GM23338 (cell line): ENCODE results near the gene OTOA. TPM values are rescaled to one million over a fixed set of nuclear protein-coding genes. Genes with fewer than 3 reads are reported as not detected.

Experiments used
- ATAC-seq: fragments of 200-7000 bp; cut with Tn5 transposase; 3 replicates; pipeline ENCODE4 v1.9.1; 2020
- DNase-seq: peaks from one replicate; pipeline ENCODE4 v3.0.0-alpha.2; 2015; ENCODE audit warnings: low spot score
- H2AFZ ChIP-seq: fragments of 200-600 bp; sonication (generic); 2 replicates; pipeline ENCODE4 v1.8.0; 2016; ENCODE audit warnings: antibody characterized with exemption, mild to moderate bottlenecking, moderate library complexity
- H3F3A ChIP-seq: fragments of 200-600 bp; sonication (generic); replicated peaks from 2 replicates; pipeline ENCODE4 v1.8.0; 2017; ENCODE audit warnings: antibody characterized with exemption, mixed run types, low read depth
- H3K27ac ChIP-seq: fragments of 200-600 bp; sonication (generic); 2 replicates; pipeline ENCODE4 v1.6.1; 2016; ENCODE audit warnings: low read depth
- H3K27me3 ChIP-seq: fragments of 200-600 bp; sonication (generic); 2 replicates; pipeline ENCODE4 v1.8.0; 2016; ENCODE audit warnings: mild to moderate bottlenecking, mixed run types, moderate library complexity; ENCODE audit not compliant: insufficient read depth
- H3K36me3 ChIP-seq: fragments of 200-600 bp; sonication (generic); 2 replicates; pipeline ENCODE4 v1.8.0; 2016; ENCODE audit warnings: mild to moderate bottlenecking; ENCODE audit not compliant: insufficient read depth
- H3K4me1 ChIP-seq: fragments of 200-600 bp; sonication (generic); 2 replicates; pipeline ENCODE4 v1.8.0; 2016; ENCODE audit warnings: mild to moderate bottlenecking, moderate library complexity; ENCODE audit not compliant: insufficient read depth
- H3K4me2 ChIP-seq: fragments of 200-600 bp; sonication (generic); 2 replicates; pipeline ENCODE4 v1.7.1; 2017; ENCODE audit warnings: mixed run types
- H3K4me3 ChIP-seq: fragments of 200-600 bp; sonication (generic); 2 replicates; pipeline ENCODE4 v1.6.1; 2016; ENCODE audit warnings: mixed run types
- H3K79me2 ChIP-seq: fragments of 200-600 bp; sonication (generic); replicated peaks from 2 replicates; pipeline ENCODE4 v1.8.0; 2017; ENCODE audit warnings: mild to moderate bottlenecking; ENCODE audit not compliant: insufficient read depth
- H3K9me2 ChIP-seq: fragments of 200-600 bp; sonication (generic); 2 replicates; pipeline ENCODE4 v1.8.0; 2017; ENCODE audit not compliant: insufficient read depth
- H4K20me1 ChIP-seq: fragments of 200-600 bp; sonication (generic); replicated peaks from 2 replicates; pipeline ENCODE4 v1.8.0; 2017; ENCODE audit warnings: mild to moderate bottlenecking; ENCODE audit not compliant: insufficient read depth
- H3K27ac Mint-ChIP-seq: 2 replicates; pipeline ENCODE4 v1.8.0; 2020; ENCODE audit warnings: inconsistent platforms, mild to moderate bottlenecking, moderate library complexity, mixed read lengths
- H3K27me3 Mint-ChIP-seq: 3 replicates; pipeline ENCODE4 v1.8.0; 2022; ENCODE audit warnings: low read depth, mild to moderate bottlenecking, moderate library complexity, mixed read lengths, inconsistent platforms; ENCODE audit not compliant: insufficient read depth, poor library complexity
- H3K36me3 Mint-ChIP-seq: 3 replicates; pipeline ENCODE4 v1.8.0; 2021; ENCODE audit warnings: low read depth, mild to moderate bottlenecking, inconsistent platforms, moderate library complexity, mixed read lengths
- H3K4me1 Mint-ChIP-seq: 3 replicates; pipeline ENCODE4 v1.8.0; 2020; ENCODE audit warnings: mild to moderate bottlenecking, inconsistent platforms, mixed read lengths
- H3K4me3 Mint-ChIP-seq: 3 replicates; pipeline ENCODE4 v1.8.0; 2021; ENCODE audit warnings: moderate library complexity, mild to moderate bottlenecking, inconsistent platforms, mixed read lengths
- H3K9me3 Mint-ChIP-seq: 3 replicates; pipeline ENCODE4 v1.8.0; 2020; ENCODE audit warnings: moderate library complexity, mild to moderate bottlenecking, inconsistent platforms, mixed read lengths
- EZH2 ChIP-seq: fragments of 200-600 bp; sonication (generic); IDR thresholded peaks from one replicate; pipeline ENCODE4 v1.8.0; 2017; ENCODE audit warnings: antibody characterized with exemption, mild to moderate bottlenecking, low read depth; ENCODE audit not compliant: unreplicated experiment
- POLR2AphosphoS5 ChIP-seq: IDR thresholded peaks from 2 replicates; pipeline ENCODE4 v1.6.1; 2016; ENCODE audit warnings: antibody characterized with exemption, low read depth
- STAT1 ChIP-seq: IDR thresholded peaks from one replicate; pipeline ENCODE4 v1.6.1; 2016; ENCODE audit warnings: antibody characterized with exemption; ENCODE audit not compliant: unreplicated experiment
- ZNF331 ChIP-seq: fragments of 250-450 bp; sonication (Bioruptor Pico); IDR thresholded peaks from 2 replicates; pipeline ENCODE4 v1.5.0; 2020; ENCODE audit warnings: low read depth, mild to moderate bottlenecking, moderate library complexity
- polyA plus RNA-seq: library from polyadenylated mRNA; unstranded; fragments of >200 nt; fragmentation: Nextera tagmentation; extraction: Ambion mirVana; gene quantifications from 2 replicates; pipeline ENCODE4 v1.2.1, GENCODE V29; 2016
- total RNA-seq: library from RNA; depleted of rRNA; stranded (reverse); fragments of >200 nt; shearing (Covaris generic); gene quantifications from 2 replicates; pipeline ENCODE4 v1.2.3, GENCODE V29; 2014
- TF ChIP-seq, protein P1 (sequence below): fragments of 250-450 bp; sonication (Bioruptor Pico); IDR thresholded peaks from 2 replicates; pipeline ENCODE4 v1.5.0; 2020; ENCODE audit warnings: mild to moderate bottlenecking, moderate library complexity

Gene OTOA
- total and polyA plus RNA-seq, 2 experiments from 2014 or later = 0.16 to 0.17 TPM

DNA sequence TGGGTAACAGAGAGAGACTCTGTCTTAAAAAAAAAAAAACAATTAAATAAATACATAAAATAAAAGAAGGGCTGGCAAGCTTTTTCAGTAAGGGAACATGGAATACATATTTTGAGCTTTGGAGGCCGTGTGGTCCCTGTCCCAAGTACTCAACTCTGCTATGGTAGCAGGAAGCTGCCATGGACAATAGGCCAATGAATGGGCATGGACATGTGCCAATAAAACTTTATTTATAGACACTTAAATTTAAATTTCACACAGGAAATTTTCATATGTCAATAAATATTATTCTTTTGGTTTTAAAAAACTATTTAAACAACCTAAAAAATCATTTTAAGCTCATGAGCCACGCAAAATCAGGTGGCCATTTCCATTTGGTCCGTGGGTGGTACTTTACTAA, 3.8 kb downstream of the OTOA start:
- H3K36me3 ChIP-seq = no peaks in the 10 kb centered on the region
- no peak overlapping the region for H3K4me3 Mint-ChIP-seq
- no peaks in the 10 kb centered on the region for H3K9me2 ChIP-seq
- no peaks in the 10 kb centered on the region for H3K9me3 Mint-ChIP-seq
- no peak overlapping the region for H2AFZ ChIP-seq
- no peak overlapping the region for H3K4me2 ChIP-seq
- H3K27me3 Mint-ChIP-seq = peaks cover 7% of the 10 kb centered on the region
- H3K27ac ChIP-seq = no peak overlapping the region
- H3K27ac Mint-ChIP-seq = no peak overlapping the region
- DNase-seq = no peak
- peaks cover 17% of the 10 kb centered on the region for H3K4me1 ChIP-seq
- no peaks in the 10 kb centered on the region; the same call in 1 of the 2 replicates for H3K27me3 ChIP-seq
- no peak for ATAC-seq
- H3K4me1 Mint-ChIP-seq = peaks cover 9% of the 10 kb centered on the region
- no peaks in the 10 kb centered on the region for H3F3A ChIP-seq
- H4K20me1 ChIP-seq = no peaks in the 10 kb centered on the region
- no peak overlapping the region for H3K4me3 ChIP-seq
- H3K79me2 ChIP-seq = no peaks in the 10 kb centered on the region
- no peaks in the 10 kb centered on the region for H3K36me3 Mint-ChIP-seq
- TF ChIP-seq STAT1 (no peak), ZNF331 (CRISPR knock-in tag) (no peak)
- TF ChIP-seq, protein P1, sequence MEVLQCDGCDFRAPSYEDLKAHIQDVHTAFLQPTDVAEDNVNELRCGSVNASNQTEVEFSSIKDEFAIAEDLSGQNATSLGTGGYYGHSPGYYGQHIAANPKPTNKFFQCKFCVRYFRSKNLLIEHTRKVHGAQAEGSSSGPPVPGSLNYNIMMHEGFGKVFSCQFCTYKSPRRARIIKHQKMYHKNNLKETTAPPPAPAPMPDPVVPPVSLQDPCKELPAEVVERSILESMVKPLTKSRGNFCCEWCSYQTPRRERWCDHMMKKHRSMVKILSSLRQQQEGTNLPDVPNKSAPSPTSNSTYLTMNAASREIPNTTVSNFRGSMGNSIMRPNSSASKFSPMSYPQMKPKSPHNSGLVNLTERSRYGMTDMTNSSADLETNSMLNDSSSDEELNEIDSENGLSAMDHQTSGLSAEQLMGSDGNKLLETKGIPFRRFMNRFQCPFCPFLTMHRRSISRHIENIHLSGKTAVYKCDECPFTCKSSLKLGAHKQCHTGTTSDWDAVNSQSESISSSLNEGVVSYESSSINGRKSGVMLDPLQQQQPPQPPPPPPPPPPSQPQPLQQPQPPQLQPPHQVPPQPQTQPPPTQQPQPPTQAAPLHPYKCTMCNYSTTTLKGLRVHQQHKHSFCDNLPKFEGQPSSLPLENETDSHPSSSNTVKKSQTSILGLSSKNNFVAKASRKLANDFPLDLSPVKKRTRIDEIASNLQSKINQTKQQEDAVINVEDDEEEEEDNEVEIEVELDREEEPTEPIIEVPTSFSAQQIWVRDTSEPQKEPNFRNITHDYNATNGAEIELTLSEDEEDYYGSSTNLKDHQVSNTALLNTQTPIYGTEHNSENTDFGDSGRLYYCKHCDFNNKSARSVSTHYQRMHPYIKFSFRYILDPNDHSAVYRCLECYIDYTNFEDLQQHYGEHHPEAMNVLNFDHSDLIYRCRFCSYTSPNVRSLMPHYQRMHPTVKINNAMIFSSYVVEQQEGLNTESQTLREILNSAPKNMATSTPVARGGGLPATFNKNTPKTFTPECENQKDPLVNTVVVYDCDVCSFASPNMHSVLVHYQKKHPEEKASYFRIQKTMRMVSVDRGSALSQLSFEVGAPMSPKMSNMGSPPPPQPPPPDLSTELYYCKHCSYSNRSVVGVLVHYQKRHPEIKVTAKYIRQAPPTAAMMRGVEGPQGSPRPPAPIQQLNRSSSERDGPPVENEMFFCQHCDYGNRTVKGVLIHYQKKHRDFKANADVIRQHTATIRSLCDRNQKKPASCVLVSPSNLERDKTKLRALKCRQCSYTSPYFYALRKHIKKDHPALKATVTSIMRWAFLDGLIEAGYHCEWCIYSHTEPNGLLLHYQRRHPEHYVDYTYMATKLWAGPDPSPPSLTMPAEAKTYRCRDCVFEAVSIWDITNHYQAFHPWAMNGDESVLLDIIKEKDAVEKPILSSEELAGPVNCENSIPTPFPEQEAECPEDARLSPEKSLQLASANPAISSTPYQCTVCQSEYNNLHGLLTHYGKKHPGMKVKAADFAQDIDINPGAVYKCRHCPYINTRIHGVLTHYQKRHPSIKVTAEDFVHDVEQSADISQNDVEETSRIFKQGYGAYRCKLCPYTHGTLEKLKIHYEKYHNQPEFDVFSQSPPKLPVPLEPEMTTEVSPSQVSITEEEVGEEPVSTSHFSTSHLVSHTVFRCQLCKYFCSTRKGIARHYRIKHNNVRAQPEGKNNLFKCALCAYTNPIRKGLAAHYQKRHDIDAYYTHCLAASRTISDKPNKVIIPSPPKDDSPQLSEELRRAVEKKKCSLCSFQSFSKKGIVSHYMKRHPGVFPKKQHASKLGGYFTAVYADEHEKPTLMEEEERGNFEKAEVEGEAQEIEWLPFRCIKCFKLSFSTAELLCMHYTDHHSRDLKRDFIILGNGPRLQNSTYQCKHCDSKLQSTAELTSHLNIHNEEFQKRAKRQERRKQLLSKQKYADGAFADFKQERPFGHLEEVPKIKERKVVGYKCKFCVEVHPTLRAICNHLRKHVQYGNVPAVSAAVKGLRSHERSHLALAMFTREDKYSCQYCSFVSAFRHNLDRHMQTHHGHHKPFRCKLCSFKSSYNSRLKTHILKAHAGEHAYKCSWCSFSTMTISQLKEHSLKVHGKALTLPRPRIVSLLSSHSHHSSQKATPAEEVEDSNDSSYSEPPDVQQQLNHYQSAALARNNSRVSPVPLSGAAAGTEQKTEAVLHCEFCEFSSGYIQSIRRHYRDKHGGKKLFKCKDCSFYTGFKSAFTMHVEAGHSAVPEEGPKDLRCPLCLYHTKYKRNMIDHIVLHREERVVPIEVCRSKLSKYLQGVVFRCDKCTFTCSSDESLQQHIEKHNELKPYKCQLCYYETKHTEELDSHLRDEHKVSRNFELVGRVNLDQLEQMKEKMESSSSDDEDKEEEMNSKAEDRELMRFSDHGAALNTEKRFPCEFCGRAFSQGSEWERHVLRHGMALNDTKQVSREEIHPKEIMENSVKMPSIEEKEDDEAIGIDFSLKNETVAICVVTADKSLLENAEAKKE (CRISPR knock-in tag) = no peak

DNA sequence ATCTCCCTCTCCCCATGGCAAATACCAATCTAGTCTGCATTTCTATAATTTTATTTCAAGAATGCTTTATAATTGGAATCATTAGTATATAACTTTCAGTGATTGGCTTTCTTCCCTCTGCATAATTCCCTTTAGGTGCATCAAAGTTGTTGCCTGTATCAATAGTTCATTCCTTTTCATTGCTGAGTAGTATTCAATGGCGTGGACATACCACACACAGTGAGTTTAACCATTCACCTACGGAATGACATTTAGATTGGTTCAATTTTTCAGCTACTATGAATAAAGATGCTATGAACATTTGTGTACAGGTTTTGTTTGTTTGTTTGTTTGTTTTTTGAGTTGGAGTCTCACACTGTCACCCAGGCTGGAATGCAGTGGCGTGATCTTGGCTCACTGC, 9.7 kb downstream of the OTOA start:
- no peak for ATAC-seq
- no peak overlapping the region for H3K4me3 Mint-ChIP-seq
- H3K27ac ChIP-seq = no peak overlapping the region

More for the DNA sequence above, 9.7 kb downstream of the OTOA start:
- Histone ChIP-seq H3K4me2 (no peak overlapping the region), H2AFZ (no peak overlapping the region), H3K36me3 (no peaks in the 10 kb centered on the region), H3K4me3 (no peak overlapping the region), H3F3A (no peaks in the 10 kb centered on the region), H3K9me2 (no peaks in the 10 kb centered on the region), H4K20me1 (no peaks in the 10 kb centered on the region), H3K27me3 (no peaks in the 10 kb centered on the region), H3K4me1 (no peaks in the 10 kb centered on the region), H3K79me2 (no peaks in the 10 kb centered on the region)
- DNase-seq = no peak
- H3K9me3 Mint-ChIP-seq = peaks cover 4% of the 10 kb centered on the region; the same call in 2 of the 3 replicates
- TF ChIP-seq, protein P1 (CRISPR knock-in tag) = no peak
- TF ChIP-seq POLR2AphosphoS5 (no peak), EZH2 (no peak)
- no peak overlapping the region for H3K27ac Mint-ChIP-seq
- no peaks in the 10 kb centered on the region for H3K36me3 Mint-ChIP-seq
- no peaks in the 10 kb centered on the region for H3K27me3 Mint-ChIP-seq
- H3K4me1 Mint-ChIP-seq = no peaks in the 10 kb centered on the region; the same call in 2 of the 3 replicates
